Activated CD4-positive, CD25-positive, alpha-beta regulatory T cell treated with anti-CD3 and anti-CD28 coated beads, Interleukin-2, amount 50 U/mL, for 24 hours (primary cell): ENCODE data around the gene DUOXA1.

Experiments used
- ATAC-seq, 2 donors: fragments of 150-1000 bp; cut with Tn5 transposase; one replicate each; pipeline ENCODE4 v1.10.0; 2021; ENCODE audit warnings: mild to moderate bottlenecking in 1 of 2, moderate library complexity in 1 of 2

DUOXA1 gene

DNA sequence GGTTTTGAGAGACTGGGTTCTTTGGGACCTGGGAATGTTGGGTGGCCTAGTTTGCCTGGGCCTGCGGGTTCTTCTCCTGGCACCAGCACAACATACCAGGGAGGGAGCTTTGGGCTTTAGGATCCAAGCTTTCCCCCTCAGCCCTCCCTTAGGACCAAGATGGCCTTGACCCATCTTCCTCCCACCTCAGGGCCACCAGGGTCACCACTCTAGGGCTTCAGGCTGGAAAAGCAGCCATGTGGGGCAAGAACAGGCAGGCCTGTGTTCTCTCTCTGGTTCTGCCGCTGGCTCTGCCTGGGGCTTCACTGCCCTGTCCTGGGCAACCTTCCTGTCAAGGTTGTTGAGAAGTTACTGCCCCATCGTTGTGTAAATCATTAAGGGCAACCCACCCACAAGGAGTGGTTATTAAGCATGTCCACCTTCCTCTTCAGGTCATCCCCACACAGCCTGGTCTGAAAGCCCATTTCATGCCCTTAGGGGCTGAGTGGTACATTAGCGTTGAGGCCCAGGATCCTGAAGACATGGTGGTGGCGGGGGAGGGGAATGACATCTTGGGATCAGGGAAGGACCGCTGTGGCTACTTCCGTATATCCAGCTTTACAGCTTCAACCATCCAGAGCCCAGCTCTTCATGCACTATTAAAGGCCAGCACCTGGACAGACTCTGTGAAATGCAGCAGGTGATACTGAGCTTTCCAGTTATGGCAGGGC lies 767 bp upstream of the DUOXA1 start:
- no peak for ATAC-seq

DNA sequence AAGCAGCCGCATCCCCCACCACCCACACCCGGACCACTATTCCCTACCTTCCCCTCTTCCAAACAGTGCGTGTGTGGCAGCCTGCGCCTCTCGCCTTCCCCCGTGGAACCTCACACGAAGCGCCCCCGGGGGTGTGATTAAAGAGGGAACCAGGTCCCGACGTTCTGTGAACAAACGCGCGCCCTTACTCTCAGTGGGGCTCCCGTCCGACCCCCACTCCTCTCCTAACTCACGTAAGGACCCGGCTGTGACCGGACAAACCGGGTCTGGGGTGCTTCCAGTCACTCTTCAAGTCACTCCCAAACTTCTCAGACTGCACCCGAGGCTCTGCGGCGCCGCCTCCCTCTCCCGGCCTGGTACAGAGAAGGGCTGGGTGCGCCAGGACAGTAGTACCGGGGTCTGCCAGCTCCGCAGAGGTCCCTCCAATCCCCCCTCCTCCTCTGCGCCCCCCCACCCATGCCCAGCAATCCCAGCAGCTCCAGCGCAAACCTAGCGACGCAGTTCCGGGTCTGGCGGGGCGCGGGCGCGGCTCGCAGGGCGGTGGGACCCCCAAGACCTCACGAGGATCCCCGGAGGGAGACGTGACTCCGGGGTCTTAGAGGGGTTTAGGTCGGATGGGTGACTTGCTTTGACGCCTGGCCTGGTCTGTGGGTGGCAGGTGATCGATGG lies 574 bp downstream of the DUOXA1 start:
- no peak for ATAC-seq

DNA sequence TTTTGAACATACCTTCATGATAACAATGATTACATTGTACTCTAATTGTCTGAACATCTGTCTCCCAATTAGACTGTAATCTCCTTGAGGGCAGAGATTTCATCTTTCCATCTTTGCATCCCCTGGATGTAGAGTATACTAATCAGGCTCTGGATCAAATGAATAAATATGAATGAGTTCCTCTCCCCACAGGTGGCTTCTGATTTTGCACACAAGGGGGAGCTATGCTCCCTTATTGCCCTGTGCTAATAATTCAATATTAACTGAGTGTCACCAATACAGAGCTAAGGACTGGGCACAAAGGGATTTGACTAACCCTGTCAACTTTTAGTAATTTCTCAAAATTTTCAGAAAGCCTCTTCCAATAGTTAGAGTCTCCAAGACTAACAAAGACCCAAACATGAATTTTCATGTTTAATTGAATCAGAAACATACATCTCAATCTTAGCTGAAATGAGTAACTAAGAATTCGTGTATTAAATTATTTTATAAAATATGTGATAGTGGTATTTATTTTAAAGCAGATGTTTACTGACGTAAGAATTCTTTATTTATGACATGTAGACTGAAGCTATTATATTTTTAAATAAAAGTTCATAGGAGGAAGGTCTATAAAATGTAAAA lies 3.0 kb downstream of the DUOXA1 start:
- peak; percentile 55 to 65 for ATAC-seq

DNA sequence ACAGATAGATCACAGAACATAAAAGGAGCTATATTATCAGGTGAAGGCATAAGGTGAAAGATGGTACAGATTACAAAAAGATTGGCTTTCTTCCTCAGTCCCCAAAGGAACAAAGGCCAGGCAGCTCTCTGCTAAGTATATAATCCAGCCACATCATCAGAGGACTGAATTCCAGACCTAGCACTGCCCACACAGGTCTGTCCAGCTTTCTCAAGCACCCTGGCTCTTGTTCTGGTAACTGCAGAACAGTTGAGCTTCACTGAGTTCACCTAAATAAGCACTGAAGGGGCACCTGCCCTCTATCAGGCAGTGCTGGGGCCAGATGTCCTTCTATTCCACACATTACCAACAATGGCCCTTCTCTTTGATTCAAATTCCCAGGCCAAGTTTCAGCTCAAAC lies 6.3 kb downstream of the DUOXA1 start:
- ATAC-seq = no peak

DNA sequence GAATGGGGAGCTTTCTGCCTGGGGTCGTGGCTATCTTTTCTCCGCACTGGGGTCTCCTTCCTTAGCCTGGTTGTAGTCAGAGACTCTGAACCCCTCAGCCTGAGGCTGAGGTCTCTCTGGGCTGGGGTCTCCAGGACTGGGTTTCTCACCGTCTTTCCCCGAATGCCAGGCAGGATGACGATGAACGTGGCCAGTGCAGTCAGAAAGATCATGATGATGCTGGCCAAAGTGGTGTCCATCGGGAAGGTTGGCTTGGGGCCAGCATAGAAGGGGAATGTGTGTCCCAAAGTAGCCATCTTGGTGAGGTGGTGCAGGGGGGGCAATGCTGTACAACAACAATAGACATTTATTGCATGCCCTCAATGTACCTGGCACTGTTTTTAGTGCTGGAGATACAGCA lies 7.0 kb downstream of the DUOXA1 start:
- no peak for ATAC-seq

DNA sequence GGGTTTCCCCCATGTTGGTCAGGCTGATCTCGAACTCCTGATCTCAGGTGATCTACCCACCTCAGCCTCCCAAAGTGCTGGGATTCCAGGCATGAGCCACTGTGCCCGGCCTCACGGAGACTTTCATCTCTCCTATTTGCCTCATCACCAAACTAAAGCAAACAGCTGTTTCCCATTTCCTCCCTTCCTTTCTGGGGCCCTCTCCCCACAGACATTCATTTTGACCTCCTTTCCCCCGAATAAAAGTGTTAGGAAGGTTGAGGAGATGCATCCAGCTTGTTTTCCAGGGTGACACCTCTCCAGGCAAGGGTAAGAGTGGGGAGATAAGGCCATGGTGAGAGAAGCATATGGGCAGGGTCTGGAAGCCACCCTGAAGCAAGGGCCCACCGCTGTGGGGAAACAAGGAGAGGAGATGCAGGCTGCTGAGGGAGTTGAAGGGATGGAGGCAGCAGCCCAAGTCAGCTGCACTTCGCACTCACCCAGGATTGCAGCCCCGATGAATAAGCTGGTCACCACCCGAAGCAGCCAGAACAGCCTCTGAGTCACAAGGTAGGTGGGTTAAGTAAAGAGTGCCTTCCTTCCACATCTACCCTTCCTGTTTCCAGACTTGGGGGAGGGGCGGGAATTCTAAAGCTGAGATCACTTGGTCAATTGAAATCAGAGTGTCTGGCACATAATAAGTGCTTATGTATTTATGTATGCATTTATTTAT lies 7.8 kb downstream of the DUOXA1 start:
- no peak for ATAC-seq

DNA sequence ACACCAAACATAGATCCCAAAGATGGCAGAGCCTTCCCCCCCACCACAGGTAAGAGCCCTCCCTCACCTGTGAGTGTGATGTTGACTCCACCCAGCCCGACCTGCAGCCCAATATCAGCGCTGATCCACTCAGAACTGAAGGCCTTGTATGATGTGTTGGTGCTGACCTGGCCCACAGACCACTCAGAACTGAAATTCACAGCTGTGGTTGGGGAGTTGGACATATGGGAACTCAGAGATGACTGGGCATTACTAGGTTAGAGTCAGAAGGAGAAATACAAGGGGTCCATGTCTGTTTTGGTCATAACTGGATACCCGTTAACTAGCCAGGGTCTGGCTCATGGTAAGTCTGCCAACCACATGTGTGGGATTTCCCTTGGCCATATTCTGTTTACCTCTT lies 8.7 kb downstream of the DUOXA1 start:
- ATAC-seq = no peak

DNA sequence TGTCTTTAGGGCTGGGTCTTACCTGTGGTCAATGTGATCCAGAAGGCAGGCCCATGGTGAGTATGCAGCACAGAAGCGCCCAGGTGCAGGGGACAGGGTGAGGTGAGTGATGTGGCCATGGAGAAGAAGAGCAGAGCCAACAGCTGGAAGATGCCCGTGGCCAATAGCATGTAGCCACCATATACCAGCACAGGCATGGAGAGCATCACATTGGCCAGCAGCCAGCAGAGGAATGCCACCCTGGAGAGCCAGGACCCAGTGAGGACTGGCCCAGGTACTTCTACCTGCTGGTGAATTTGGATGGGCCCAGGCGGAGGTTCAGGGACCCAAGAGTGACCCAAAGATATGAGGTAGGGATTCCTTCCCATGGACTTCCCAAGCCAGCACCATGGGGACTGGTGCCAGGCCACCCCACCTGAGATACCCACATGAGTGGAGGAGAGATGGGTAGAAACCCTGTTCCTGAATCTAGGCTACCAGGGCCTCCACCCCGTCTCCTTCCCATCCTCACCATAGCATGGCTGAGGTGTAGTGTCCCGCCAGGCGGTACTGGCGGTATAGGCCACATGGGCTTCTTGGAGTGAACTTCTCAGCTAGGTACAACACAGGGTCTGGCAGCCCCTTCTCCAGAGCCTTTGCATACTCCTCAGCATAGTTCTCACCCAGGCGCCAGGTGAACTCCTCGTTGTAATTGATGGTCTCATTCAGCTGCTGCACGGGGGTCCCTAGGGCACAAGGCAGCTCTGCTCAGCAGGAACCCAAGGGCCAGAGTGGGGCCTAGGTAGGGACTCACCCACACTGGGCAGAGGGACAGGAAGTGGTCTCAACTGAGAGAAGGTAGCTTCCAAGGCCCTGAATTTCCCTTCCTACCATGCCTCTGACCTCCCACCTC lies 9.4 kb downstream of the DUOXA1 start:
- ATAC-seq = no peak

DNA sequence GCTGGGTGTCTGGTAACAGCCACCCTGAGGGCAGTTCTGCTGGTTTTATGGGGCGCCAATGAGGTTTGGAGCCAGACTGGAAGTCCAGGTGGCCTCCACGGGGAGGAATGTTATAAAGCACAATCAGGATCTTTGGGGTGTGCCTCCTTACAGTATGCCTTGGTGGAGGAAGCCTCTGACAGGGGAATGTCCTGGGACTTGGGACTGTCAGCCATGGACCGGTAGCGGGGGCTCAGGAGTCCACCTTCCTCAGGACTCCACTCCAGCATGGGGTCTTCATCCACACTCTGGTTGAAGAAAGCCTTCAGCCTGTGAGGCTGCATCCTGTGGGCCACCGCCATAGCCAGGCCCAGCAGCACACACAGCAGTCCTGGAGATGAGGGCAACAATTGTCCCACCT lies 10.7 kb downstream of the DUOXA1 start:
- ATAC-seq = no peak

DNA sequence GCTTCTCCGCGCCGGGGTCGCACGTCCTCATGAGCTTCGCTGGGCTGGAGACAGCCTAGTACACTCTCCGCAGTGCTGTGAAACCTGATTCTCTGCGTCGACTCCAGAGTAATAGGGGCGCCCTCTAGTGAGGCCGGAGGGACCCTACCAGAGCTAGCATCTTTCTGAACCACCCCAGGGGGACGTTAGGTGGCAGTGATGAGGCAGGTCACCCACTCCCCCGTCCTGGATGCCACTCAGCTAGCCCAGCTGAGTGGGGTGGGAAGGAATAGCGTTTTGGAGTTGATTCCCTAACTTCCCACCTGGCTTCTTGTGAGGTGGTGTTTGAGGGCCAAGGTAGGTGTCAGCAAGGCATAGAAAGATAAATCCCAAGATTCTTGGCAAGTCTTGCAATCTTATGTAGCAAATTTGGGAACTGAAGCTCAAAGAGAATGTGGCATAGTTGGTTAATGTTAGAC lies 11.5 kb downstream of the DUOXA1 start:
- ATAC-seq = peak; percentile 97 to 98

DNA sequence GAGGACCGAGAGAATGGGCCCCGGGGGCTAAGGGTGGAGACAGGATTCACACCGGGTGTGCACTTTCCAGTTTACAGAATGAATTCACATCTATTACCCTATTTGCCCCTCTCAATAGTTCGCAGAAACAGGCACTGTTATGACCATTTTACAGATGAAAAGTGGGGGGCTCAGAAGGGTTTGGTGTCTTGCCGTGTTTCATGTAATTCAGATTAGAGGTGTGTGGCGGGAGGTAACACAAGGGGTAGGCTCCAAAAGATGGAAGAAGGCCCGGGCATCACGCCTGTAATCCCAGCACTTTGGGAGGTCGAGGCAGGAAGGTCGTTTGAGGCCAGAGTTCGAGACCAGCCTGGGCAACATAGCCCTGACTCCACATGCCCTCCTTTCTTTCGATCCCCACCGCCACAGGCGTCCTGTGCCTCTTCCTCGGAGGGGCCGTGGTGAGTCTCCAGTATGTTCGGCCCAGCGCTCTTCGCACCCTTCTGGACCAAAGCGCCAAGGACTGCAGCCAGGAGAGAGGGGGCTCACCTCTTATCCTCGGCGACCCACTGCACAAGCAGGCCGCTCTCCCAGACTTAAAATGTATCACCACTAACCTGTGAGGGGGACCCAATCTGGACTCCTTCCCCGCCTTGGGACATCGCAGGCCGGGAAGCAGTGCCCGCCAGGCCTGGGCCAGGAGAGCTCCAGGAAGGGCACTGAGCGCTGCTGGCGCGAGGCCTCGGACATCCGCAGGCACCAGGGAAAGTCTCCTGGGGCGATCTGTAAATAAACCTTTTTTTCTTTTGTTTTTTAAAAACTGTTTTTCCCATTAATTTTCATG lies 12.2 kb downstream of the DUOXA1 start:
- peak in 1 of 2 donors; percentile 4 for ATAC-seq

DNA sequence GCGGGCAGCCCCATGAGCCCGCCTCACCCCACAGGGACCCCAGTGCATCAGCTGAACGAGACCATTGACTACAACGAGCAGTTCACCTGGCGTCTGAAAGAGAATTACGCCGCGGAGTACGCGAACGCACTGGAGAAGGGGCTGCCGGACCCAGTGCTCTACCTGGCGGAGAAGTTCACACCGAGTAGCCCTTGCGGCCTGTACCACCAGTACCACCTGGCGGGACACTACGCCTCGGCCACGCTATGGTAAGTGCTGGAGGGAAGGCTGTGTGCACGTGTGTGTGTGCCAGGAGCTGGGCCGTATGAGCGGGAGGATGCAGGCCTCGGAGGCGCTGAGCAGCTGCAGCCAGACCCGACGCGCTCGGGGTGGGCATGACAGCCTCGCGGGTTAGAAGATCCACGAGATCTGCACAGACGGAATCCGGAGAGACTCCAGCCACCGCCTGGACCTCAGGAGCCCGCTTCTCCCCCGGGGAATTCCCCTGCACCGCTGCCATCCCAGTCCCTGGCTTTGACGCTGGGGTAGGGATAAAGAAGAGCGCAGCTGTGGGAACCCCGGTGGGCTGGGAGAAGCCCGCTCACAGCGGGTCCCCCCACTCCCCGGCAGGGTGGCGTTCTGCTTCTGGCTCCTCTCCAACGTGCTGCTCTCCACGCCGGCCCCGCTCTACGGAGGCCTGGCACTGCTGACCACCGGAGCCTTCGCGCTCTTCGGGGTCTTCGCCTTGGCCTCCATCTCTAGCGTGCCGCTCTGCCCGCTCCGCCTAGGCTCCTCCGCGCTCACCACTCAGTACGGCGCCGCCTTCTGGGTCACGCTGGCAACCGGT lies 13.0 kb downstream of the DUOXA1 start:
- ATAC-seq = no peak

DNA sequence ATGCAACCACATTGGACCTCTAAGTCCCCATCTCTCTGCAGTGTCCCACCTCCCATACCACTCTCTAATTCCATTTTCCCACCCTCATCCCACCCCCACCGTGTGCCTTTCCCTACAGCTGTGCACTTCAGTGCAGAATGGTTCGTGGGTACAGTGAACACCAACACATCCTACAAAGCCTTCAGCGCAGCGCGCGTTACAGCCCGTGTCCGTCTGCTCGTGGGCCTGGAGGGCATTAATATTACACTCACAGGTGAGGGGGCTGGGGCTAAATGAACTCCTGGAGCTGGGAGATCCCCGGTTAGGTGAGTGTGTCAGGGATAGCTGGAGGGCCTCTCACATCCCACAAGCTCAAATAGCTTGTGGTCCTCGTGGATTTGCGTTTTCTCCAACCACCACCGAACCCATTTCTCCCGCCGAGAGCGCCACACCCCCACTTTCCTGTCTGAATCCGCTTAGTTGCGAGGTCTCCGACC lies 13.6 kb downstream of the DUOXA1 start:
- ATAC-seq = no peak

DNA sequence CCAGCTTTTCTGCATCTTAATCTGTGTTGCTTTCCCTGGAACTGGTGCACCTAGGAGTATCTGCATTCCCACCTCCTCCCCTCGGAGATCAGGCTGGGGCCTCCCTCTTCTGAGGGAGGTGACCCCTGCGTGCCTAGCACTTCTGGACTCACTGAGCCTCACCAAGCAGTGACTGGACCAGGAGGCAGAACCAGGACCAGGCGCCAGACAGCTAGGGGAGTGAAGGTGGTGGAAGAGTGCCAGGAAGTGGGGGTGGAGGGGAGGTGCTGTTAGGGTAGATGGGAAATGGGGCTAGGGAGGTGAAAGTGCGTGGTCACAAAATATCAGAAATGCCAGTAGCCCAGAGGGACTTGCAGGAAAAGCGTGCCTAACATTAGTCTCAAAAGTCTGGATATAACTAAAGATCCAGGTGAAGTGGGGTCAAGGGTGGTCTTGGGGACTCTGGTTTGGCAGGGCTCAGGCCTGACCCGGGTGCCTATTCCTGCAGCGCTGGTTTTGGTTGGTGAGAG lies 14.3 kb downstream of the DUOXA1 start:
- ATAC-seq = no peak

DNA sequence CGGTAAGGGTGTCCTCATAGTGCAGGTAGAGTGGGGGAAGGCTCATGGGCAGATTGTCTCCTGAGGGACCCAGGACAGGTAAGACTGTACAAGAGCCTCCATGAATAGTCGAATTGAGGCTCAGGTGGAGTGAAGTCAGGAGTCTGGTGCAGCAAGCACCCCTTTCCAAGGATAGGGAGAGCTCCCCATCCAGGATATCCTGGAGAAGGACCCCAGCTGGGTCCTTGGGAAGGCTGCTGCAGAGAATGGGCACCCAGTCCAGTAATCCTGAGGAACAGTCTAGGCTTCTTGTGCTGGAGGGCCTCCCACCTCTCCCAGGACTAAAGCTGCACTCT lies 15.0 kb downstream of the DUOXA1 start:
- no peak for ATAC-seq

DNA sequence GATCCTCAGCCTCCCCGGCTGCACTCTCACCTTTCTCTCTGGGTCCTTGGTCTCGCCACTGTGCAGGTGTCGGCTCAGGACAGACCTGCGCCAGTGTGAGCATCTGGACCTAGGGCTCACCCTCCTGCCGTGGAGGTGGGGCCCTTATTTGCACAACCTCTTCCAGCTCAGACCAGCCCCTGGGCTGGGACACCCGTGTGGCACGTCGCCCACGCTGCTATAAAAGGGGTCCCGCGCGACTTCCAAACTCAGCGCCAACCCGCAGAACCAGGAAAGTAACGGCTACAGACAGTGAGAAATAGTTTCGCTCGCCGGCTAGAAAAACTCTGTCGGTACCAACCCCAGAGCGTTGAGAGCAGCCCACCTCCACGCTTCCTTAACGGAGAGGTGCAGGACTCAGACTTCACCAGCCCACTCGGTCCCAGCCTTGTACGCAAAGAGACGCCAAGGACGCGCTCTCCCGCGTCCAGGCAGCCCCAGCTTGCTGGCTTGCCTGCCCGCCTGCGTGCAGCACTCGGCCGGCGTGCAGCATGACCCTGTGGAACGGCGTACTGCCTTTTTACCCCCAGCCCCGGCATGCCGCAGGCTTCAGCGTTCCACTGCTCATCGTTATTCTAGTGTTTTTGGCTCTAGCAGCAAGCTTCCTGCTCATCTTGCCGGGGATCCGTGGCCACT lies 15.5 kb downstream of the DUOXA1 start, which contains the start of the genes DUOX2 and DUOXA2:
TSS of gene DUOX2 (minus strand) at position 97 of the 675 bp plus-strand sequence. CDS start 761 bp downstream, outside the sequence.
TSS of gene DUOXA2 (plus strand) at position 251 of the 675 bp plus-strand sequence. CDS start at position 531, 280 bp downstream.
- ATAC-seq = no peak

DNA sequence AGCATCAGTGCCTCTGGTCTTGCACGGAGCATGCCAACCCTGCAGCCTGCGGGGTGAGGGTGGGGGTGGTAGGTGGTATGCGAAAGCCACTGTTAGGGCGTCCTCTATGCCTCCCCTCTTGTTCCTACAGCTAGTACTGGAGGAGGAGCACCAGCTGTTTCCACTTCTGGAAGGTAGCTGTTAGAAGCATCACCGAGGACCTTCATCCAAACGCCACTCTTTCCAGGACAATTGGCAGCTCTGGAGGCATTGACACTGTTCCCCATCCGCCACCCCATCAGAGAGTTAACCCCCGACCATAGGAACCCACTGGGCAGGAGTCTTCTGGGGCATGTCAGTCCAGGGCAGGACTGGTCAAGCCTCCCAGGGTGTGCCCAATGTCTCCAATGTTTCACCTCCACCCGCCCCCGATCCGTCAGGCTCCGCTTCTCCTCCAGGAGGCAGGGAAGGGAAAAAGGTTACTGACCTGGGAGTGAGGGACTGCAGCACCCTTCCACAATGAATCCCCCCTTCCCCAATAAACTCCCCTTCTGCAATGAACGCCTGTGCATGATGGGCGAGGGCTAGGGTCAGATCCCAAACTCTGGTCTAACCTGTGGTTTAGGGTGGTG lies 16.2 kb downstream of the DUOXA1 start:
- no peak for ATAC-seq

DNA sequence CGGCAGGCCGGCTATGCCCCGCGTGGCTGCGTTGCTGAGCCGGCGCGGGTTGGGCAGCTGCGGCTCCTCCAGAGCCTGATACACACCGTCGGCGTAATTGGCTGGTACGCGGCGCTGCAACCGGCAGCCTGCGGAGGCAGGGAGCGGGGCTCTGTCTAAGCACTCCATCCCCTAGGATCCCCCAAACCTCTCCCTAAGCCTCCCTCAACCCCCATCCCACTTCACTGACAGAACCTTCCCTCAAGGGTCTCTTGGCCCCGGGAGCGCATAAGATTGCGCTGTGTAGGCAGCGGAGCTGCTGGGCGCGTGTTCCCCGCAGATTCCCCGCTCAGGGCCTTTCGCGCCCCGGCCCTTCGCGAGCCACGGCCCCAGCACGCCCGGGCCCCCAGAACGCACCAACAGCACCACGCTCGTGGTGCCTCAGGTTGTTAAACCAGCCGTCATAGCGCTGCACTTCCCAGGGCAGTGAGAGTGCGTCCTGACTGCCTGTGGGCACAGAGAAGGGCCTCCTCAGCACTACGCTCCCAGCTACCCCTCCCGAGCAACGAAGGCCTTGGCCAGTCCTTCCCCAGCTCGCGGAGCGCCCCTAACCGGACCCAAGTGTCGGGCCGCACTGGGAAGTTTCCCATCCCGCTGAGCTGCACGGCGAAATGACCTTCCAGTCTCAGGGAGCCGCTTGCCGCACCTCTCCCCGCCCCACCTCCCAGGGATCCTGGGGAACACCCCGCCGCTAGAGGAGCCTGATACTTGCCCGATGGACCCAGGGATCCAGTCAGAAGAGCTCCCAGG lies 16.9 kb downstream of the DUOXA1 start:
- ATAC-seq = no peak
